ENCODE results near the gene SMIM41.

SMIM41 gene

DNA sequence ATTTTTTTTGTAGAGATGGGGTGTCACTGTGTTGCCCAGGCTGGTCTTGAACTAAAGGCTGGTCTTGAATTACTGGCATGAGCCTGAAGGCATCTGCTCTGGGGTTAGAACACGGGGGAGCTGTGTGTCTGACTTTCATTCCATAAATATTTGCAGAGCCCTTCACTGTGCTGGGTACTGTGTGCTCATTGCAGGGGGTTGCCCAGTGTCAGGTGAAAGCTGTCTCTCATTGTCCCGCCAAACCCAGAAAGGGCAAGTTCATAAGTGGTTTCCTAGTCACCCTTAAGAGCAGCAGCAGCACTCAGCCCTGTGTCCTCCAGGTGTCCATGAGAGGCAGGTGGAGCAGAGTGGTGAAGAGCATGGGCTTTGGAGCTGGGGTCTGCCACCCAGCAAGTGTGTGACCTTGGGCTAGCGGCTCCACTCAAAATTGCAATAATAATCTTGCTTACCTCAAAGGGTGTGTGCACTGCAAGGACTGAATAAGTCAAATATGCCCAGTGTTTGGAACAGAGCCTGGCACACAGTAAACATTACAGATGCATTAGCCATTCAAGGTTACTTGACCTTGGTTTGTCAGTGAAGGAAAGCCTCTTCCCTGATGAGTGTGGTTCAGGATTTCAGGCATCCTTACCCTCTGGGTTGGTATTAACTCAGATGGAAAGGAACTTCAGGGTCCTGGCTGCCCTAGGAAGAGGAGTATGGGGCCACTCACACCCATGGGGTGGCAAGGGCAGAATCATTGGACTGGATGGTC lies 4.4 kb upstream of the SMIM41 start:
- no peak for TF ChIP-seq EZH2phosphoT487 (IDR thresholded peaks at IDR 0.05; ENCODE audit: low read length)
- TF ChIP-seq, protein P1, sequence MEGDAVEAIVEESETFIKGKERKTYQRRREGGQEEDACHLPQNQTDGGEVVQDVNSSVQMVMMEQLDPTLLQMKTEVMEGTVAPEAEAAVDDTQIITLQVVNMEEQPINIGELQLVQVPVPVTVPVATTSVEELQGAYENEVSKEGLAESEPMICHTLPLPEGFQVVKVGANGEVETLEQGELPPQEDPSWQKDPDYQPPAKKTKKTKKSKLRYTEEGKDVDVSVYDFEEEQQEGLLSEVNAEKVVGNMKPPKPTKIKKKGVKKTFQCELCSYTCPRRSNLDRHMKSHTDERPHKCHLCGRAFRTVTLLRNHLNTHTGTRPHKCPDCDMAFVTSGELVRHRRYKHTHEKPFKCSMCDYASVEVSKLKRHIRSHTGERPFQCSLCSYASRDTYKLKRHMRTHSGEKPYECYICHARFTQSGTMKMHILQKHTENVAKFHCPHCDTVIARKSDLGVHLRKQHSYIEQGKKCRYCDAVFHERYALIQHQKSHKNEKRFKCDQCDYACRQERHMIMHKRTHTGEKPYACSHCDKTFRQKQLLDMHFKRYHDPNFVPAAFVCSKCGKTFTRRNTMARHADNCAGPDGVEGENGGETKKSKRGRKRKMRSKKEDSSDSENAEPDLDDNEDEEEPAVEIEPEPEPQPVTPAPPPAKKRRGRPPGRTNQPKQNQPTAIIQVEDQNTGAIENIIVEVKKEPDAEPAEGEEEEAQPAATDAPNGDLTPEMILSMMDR (IDR thresholded peaks at IDR 0.05; ENCODE audit: low read length), result no peak
- TF ChIP-seq EZH2 (optimal IDR thresholded peaks at IDR 0.05; ENCODE audit: low read depth, low read length), result no peak
- H3K9me3 ChIP-seq (replicated peaks; ENCODE audit: insufficient read depth, low read length), result no peaks in the 10 kb centered on the region
- peaks cover 62% of the 10 kb centered on the region for H3K79me2 ChIP-seq (ENCODE audit: low read length)
- DNase-seq, result no peak
- peaks cover 4% of the 10 kb centered on the region; the same call in 1 of the 2 replicates for H3K36me3 ChIP-seq (replicated peaks; ENCODE audit: insufficient read depth, low read length)
- H3K9me2 ChIP-seq (replicated peaks; ENCODE audit: insufficient read depth, low read length), result no peaks in the 10 kb centered on the region
- H3K4me3 ChIP-seq (ENCODE audit: low read length), result no peak overlapping the region
- no peak overlapping the region for H3K9ac ChIP-seq (ENCODE audit: low read length)
- peaks cover 13% of the 10 kb centered on the region for H3K4me1 ChIP-seq (ENCODE audit: low read length)
- H3K4me2 ChIP-seq (ENCODE audit: low read depth, low read length), result no peak overlapping the region
- no peak overlapping the region for H3K27ac ChIP-seq (ENCODE audit: low read length)
- no peaks in the 10 kb centered on the region for H3F3A ChIP-seq (ENCODE audit: insufficient read depth, low read length)
- no peak overlapping the region for H2AFZ ChIP-seq (ENCODE audit: low read length)
- H3K27me3 ChIP-seq (replicated peaks; ENCODE audit: insufficient read depth, low read length), result no peaks in the 10 kb centered on the region
- no peaks in the 10 kb centered on the region for H4K20me1 ChIP-seq (ENCODE audit: insufficient read depth, low read length)

DNA sequence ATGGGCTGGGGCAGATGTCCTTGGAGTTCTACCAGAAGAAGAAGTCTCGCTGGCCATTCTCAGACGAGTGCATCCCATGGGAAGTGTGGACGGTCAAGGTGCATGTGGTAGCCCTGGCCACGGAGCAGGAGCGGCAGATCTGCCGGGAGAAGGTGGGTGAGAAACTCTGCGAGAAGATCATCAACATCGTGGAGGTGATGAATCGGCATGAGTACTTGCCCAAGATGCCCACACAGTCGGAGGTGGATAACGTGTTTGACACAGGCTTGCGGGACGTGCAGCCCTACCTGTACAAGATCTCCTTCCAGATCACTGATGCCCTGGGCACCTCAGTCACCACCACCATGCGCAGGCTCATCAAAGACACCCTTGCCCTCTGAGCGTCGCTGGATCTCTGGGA lies 2.7 kb upstream of the SMIM41 start:
- TF ChIP-seq, protein P1 (IDR thresholded peaks at IDR 0.05; ENCODE audit: low read length), result no peak
- TF ChIP-seq EZH2phosphoT487 (IDR thresholded peaks at IDR 0.05; ENCODE audit: low read length) (no peak), EZH2 (optimal IDR thresholded peaks at IDR 0.05; ENCODE audit: low read depth, low read length) (no peak)
- H3K4me1 ChIP-seq (ENCODE audit: low read length), result peaks cover 17% of the 10 kb centered on the region
- no peak overlapping the region for H3K9ac ChIP-seq (ENCODE audit: low read length)
- H3K27ac ChIP-seq (ENCODE audit: low read length), result no peak overlapping the region
- peaks cover 45% of the 10 kb centered on the region for H3K79me2 ChIP-seq (ENCODE audit: low read length)
- H3K9me3 ChIP-seq (replicated peaks; ENCODE audit: insufficient read depth, low read length), result no peaks in the 10 kb centered on the region
- H3F3A ChIP-seq (ENCODE audit: insufficient read depth, low read length), result no peaks in the 10 kb centered on the region
- H3K4me2 ChIP-seq (ENCODE audit: low read depth, low read length), result no peak overlapping the region
- no peak overlapping the region for H2AFZ ChIP-seq (ENCODE audit: low read length)
- H3K36me3 ChIP-seq (replicated peaks; ENCODE audit: insufficient read depth, low read length), result peaks cover 4% of the 10 kb centered on the region; the same call in 1 of the 2 replicates
- H3K4me3 ChIP-seq (ENCODE audit: low read length), result no peak overlapping the region
- H4K20me1 ChIP-seq (ENCODE audit: insufficient read depth, low read length), result no peaks in the 10 kb centered on the region
- H3K9me2 ChIP-seq (replicated peaks; ENCODE audit: insufficient read depth, low read length), result no peaks in the 10 kb centered on the region
- H3K27me3 ChIP-seq (replicated peaks; ENCODE audit: insufficient read depth, low read length), result no peaks in the 10 kb centered on the region
- no peak for DNase-seq

DNA sequence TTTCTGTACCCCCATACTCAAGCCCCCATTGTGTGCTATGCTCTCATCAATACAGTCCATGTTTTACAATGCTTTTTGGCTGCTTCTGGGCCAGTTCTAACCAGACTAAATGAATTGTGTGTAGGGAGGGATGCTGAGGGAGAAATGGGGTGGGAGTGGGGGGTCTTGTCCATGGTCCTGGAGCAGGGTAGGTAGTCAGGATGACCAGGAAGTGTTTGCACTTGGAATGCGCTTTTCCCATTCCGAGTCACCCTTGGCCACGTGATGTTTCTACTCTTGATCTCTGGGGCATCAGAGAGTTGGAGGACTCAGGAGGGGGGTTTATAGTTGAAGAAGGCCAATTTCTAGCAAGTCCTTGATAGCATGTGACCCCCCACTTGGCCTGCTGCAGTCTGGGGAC lies 1.2 kb upstream of the SMIM41 start:
- no peak overlapping the region for H3K4me2 ChIP-seq (ENCODE audit: low read depth, low read length)
- TF ChIP-seq, protein P1 (IDR thresholded peaks at IDR 0.05; ENCODE audit: low read length), result no peak
- TF ChIP-seq EZH2phosphoT487 (IDR thresholded peaks at IDR 0.05; ENCODE audit: low read length), result no peak
- no peak overlapping the region for H3K4me3 ChIP-seq (ENCODE audit: low read length)
- no peak overlapping the region for H3K9ac ChIP-seq (ENCODE audit: low read length)
- no peak overlapping the region for H2AFZ ChIP-seq (ENCODE audit: low read length)
- no peaks in the 10 kb centered on the region for H4K20me1 ChIP-seq (ENCODE audit: insufficient read depth, low read length)
- DNase-seq, result no peak
- H3K36me3 ChIP-seq (replicated peaks; ENCODE audit: insufficient read depth, low read length), result no peaks in the 10 kb centered on the region
- no peak overlapping the region for H3K27ac ChIP-seq (ENCODE audit: low read length)
- H3K4me1 ChIP-seq (ENCODE audit: low read length), result peaks cover 17% of the 10 kb centered on the region
- no peaks in the 10 kb centered on the region for H3K9me3 ChIP-seq (replicated peaks; ENCODE audit: insufficient read depth, low read length)
- no peaks in the 10 kb centered on the region for H3K27me3 ChIP-seq (replicated peaks; ENCODE audit: insufficient read depth, low read length)
- H3K79me2 ChIP-seq (ENCODE audit: low read length), result peaks cover 31% of the 10 kb centered on the region
- H3F3A ChIP-seq (ENCODE audit: insufficient read depth, low read length), result no peaks in the 10 kb centered on the region
- H3K9me2 ChIP-seq (replicated peaks; ENCODE audit: insufficient read depth, low read length), result no peaks in the 10 kb centered on the region
